ENCODE results near the gene COBLL1. TPM values are rescaled to one million over a fixed set of nuclear protein-coding genes. Genes with fewer than 3 reads are reported as not detected.

COBLL1 gene
- total RNA-seq, 2 donors from 2014 or later: 16.5 to 17.3 TPM

DNA sequence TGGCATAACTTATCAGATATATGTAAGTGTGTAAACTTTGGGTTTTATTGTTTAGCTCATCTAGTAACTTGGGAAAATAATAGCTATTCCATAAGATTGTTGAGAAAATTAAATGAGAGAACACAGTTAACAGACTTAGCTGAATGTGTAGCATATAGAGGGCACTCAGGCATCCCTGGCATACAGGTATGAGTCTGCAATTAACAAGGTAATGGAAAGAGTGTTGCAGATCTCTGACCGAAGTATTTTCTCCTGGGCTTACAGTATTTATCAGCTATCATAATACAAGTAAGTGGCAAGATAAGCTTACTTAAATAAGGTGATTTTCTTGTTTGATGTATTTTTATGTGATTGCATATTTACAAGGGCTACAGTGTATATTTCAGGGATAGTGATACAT, 7.9 kb upstream of the COBLL1 start:
- H3K36me3 Mint-ChIP-seq (ENCODE audit: low read depth): no peaks in the 10 kb centered on the region
- WGBS, 2 experiments (ENCODE audit: insufficient coverage in 1 of 2, insufficient read length in 1 of 2): 60% methylated on average over 1 of the region's 1 CpG; no CpG with 5 or more reads in 1 of the 2 experiments
- peaks cover 3% of the 10 kb centered on the region for H3K4me1 Mint-ChIP-seq

GRCh38 chr2:164847981-164848741, 6.5 kb upstream of the COBLL1 start:
- no peak overlapping the region for H3K4me3 Mint-ChIP-seq
- H3K27ac ChIP-seq (ENCODE audit: low read depth, low read length): no peak overlapping the region
- H3K4me1 ChIP-seq (ENCODE audit: control insufficient read depth, insufficient read depth, low read length): no peaks in the 10 kb centered on the region
- peaks cover 2% of the 10 kb centered on the region for H3K27me3 Mint-ChIP-seq (ENCODE audit: insufficient read depth)
- no peak overlapping the region for H3K9ac ChIP-seq (ENCODE audit: extremely low read depth, low read length, poor library complexity, severe bottlenecking)
- WGBS, 2 experiments (ENCODE audit: insufficient coverage in 1 of 2, insufficient read length in 1 of 2): 80 to 98% methylated on average over 1 to 2 of the region's 2 CpGs
- H3K9me3 ChIP-seq (ENCODE audit: control insufficient read depth, low read length): no peaks in the 10 kb centered on the region
- H3K4me1 Mint-ChIP-seq: peaks cover 3% of the 10 kb centered on the region
- no peaks in the 10 kb centered on the region for H3K36me3 ChIP-seq (ENCODE audit: control insufficient read depth, insufficient read depth, low read length)
- DNase-seq: no peak
- TF ChIP-seq, protein P1, sequence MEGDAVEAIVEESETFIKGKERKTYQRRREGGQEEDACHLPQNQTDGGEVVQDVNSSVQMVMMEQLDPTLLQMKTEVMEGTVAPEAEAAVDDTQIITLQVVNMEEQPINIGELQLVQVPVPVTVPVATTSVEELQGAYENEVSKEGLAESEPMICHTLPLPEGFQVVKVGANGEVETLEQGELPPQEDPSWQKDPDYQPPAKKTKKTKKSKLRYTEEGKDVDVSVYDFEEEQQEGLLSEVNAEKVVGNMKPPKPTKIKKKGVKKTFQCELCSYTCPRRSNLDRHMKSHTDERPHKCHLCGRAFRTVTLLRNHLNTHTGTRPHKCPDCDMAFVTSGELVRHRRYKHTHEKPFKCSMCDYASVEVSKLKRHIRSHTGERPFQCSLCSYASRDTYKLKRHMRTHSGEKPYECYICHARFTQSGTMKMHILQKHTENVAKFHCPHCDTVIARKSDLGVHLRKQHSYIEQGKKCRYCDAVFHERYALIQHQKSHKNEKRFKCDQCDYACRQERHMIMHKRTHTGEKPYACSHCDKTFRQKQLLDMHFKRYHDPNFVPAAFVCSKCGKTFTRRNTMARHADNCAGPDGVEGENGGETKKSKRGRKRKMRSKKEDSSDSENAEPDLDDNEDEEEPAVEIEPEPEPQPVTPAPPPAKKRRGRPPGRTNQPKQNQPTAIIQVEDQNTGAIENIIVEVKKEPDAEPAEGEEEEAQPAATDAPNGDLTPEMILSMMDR (conservative IDR thresholded peaks at IDR 0.05): no peak
- no peak overlapping the region for H3K27ac Mint-ChIP-seq
- no peaks in the 10 kb centered on the region for H3K36me3 Mint-ChIP-seq (ENCODE audit: low read depth)
- H3K4me3 ChIP-seq (ENCODE audit: low read length): no peak overlapping the region
- H3K27me3 ChIP-seq (ENCODE audit: control insufficient read depth, insufficient read depth, low read length, poor library complexity, severe bottlenecking): no peaks in the 10 kb centered on the region
- no peaks in the 10 kb centered on the region for H3K9me3 Mint-ChIP-seq

More for the DNA sequence above, 7.9 kb upstream of the COBLL1 start:
- Histone ChIP-seq H3K4me3 (ENCODE audit: low read length) (no peak overlapping the region), H3K36me3 (ENCODE audit: control insufficient read depth, insufficient read depth, low read length) (no peaks in the 10 kb centered on the region), H3K4me1 (ENCODE audit: control insufficient read depth, insufficient read depth, low read length) (no peaks in the 10 kb centered on the region), H3K9ac (ENCODE audit: extremely low read depth, low read length, poor library complexity, severe bottlenecking) (no peak overlapping the region), H3K27ac (ENCODE audit: low read depth, low read length) (no peak overlapping the region), H3K9me3 (ENCODE audit: control insufficient read depth, low read length) (no peaks in the 10 kb centered on the region), H3K27me3 (ENCODE audit: control insufficient read depth, insufficient read depth, low read length, poor library complexity, severe bottlenecking) (no peaks in the 10 kb centered on the region)
- no peak overlapping the region for H3K27ac Mint-ChIP-seq
- DNase-seq: no peak
- no peaks in the 10 kb centered on the region for H3K27me3 Mint-ChIP-seq (ENCODE audit: insufficient read depth)
- TF ChIP-seq, protein P1 (conservative IDR thresholded peaks at IDR 0.05): no peak
- H3K9me3 Mint-ChIP-seq: no peaks in the 10 kb centered on the region
- H3K4me3 Mint-ChIP-seq: no peak overlapping the region

- no peak overlapping the region for H3K4me3 Mint-ChIP-seq
- Histone ChIP-seq H3K4me1 (ENCODE audit: control insufficient read depth, insufficient read depth, low read length) (no peaks in the 10 kb centered on the region), H3K9ac (ENCODE audit: extremely low read depth, low read length, poor library complexity, severe bottlenecking) (no peak overlapping the region), H3K27ac (ENCODE audit: low read depth, low read length) (no peak overlapping the region), H3K9me3 (ENCODE audit: control insufficient read depth, low read length) (no peaks in the 10 kb centered on the region), H3K4me3 (ENCODE audit: low read length) (no peak overlapping the region), H3K36me3 (ENCODE audit: control insufficient read depth, insufficient read depth, low read length) (no peaks in the 10 kb centered on the region), H3K27me3 (ENCODE audit: control insufficient read depth, insufficient read depth, low read length, poor library complexity, severe bottlenecking) (no peaks in the 10 kb centered on the region)
- H3K27ac Mint-ChIP-seq: no peak overlapping the region
- peaks cover 3% of the 10 kb centered on the region for H3K4me1 Mint-ChIP-seq
- peaks cover 2% of the 10 kb centered on the region for H3K27me3 Mint-ChIP-seq (ENCODE audit: insufficient read depth)
- no peaks in the 10 kb centered on the region for H3K36me3 Mint-ChIP-seq (ENCODE audit: low read depth)
- TF ChIP-seq, protein P1 (conservative IDR thresholded peaks at IDR 0.05): no peak
- 90% methylated on average over 3 of the region's 4 CpGs; no CpG with 5 or more reads in 1 of the 2 experiments for WGBS, 2 experiments (ENCODE audit: insufficient coverage in 1 of 2, insufficient read length in 1 of 2)
- DNase-seq: no peak
- H3K9me3 Mint-ChIP-seq: no peaks in the 10 kb centered on the region
These were observed 5.7 kb upstream of the COBLL1 start for GRCh38 chr2:164847291-164847690.

Measured in endodermal cell (in vitro differentiated cells).